Osteocyte (in vitro differentiated cells): ENCODE results near the gene ZCCHC18. TPM values are rescaled to one million over a fixed set of nuclear protein-coding genes. Genes with fewer than 3 reads are reported as not detected.
A peak's percentile ranks its signal among the peaks of the same experiment; 100 is the strongest.
"Not testable (repeated sequence)": the region's sequence is repeated elsewhere in the genome, so short reads cannot be mapped to it uniquely, and the experiment has no call there.

Source experiments
- DNase-seq: peaks from one replicate; pipeline ENCODE4 v3.0.0; 2021; ENCODE audit warnings: mixed read lengths; ENCODE audit not compliant: unreplicated experiment; ENCODE audit errors: extremely low spot score
- H3K27ac Mint-ChIP-seq: one replicate; pipeline ENCODE4 v1.8.0; 2021; ENCODE audit warnings: mild to moderate bottlenecking, mixed read lengths; ENCODE audit not compliant: unreplicated experiment
- H3K27me3 Mint-ChIP-seq: one replicate; pipeline ENCODE4 v1.8.0; 2021; ENCODE audit warnings: mixed read lengths; ENCODE audit not compliant: unreplicated experiment
- H3K36me3 Mint-ChIP-seq: one replicate; pipeline ENCODE4 v1.8.0; 2021; ENCODE audit warnings: mixed read lengths; ENCODE audit not compliant: unreplicated experiment
- H3K4me1 Mint-ChIP-seq: one replicate; pipeline ENCODE4 v1.8.0; 2021; ENCODE audit warnings: mixed read lengths; ENCODE audit not compliant: unreplicated experiment
- H3K4me3 Mint-ChIP-seq: one replicate; pipeline ENCODE4 v1.8.0; 2021; ENCODE audit warnings: mild to moderate bottlenecking, moderate library complexity, mixed read lengths; ENCODE audit not compliant: unreplicated experiment
- H3K9me3 Mint-ChIP-seq: one replicate; pipeline ENCODE4 v1.8.0; 2021; ENCODE audit warnings: mixed read lengths; ENCODE audit not compliant: unreplicated experiment
- CTCF ChIP-seq: fragments of 200-600 bp; sonication (generic); IDR thresholded peaks from 2 replicates; pipeline ENCODE4 v1.5.0; 2021; ENCODE audit warnings: antibody characterized with exemption, mild to moderate bottlenecking, moderate library complexity
- total RNA-seq: library from RNA; stranded (reverse); gene quantifications from 2 replicates; pipeline ENCODE4 v1.2.1, GENCODE V29; 2021

ZCCHC18 gene
- total RNA-seq, 1 donor from 2014 or later = 6.4 TPM

DNA sequence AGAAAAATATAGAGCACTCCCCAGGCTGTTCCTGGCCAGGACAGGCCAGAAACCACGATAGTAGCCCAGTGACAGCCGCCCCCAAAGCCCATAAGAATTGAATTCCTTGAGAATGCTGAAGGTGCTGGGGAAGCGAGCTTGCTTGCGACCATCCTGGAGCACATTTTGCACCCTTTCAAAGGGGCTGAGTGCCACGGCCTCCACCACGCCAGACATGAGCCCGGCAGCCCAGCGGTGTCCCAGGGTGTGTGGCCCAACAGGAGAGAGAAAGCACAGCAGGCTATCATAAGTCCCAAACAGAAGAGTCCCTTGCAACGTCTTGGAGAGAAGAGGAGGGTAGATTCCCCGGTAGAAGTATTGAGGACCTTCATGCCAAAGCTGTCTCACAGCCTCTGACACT lies 7.6 kb upstream of the ZCCHC18 start:
- no peaks in the 10 kb centered on the region for H3K27me3 Mint-ChIP-seq
- DNase-seq = no peak
- H3K36me3 Mint-ChIP-seq = no peaks in the 10 kb centered on the region
- H3K9me3 Mint-ChIP-seq = no peaks in the 10 kb centered on the region
- TF ChIP-seq CTCF = no peak
- H3K4me1 Mint-ChIP-seq = no peaks in the 10 kb centered on the region
- no peak overlapping the region for H3K27ac Mint-ChIP-seq
- H3K4me3 Mint-ChIP-seq = no peak overlapping the region

DNA sequence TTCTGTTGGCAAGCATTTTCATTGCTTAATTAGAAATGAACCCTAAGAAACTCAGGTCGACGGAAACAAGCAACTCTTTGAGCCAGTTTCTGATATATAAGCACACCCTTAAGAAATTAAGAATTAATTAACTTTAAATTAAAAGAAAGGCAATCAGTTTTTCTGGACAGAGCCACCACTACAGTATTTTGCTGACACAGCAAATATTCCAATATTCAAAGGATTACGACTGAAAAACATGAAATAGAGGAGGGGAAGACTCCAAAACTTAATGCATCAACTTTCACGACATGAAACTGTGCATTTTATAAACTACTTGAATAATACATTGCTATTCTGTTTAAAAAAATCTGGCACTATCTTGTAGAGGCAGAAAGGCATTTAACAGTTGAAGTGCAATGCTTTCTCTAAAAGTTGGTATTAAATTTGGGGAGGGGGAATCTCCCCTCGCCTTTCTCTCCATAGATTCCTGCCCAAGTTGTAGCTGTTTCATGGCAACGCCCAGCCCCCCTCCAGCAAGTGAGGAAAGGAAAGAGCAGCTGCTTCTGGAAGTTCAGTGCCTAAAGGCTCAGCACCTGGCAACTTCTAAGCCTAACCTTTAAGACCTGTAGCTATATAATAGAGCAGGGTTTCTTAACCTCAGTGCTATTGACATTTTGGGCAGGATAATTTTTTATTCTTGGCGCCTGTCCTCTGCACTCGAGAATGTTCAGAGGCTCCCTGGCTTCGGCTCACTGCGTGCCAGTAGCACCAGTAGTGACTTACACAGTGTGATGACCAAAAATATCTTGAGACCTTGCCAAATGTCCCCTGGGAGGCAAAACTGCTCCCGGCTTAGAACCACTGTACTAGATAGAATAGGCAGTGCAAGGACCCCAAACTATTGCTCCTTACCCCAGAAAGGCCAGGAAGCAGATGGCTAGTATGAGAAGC lies 6.7 kb upstream of the ZCCHC18 start:
- Mint-ChIP-seq H3K9me3 (no peaks in the 10 kb centered on the region), H3K27ac (no peak overlapping the region), H3K4me3 (no peak overlapping the region), H3K36me3 (no peaks in the 10 kb centered on the region), H3K27me3 (no peaks in the 10 kb centered on the region), H3K4me1 (no peaks in the 10 kb centered on the region)
- TF ChIP-seq CTCF = no peak
- DNase-seq = no peak

DNA sequence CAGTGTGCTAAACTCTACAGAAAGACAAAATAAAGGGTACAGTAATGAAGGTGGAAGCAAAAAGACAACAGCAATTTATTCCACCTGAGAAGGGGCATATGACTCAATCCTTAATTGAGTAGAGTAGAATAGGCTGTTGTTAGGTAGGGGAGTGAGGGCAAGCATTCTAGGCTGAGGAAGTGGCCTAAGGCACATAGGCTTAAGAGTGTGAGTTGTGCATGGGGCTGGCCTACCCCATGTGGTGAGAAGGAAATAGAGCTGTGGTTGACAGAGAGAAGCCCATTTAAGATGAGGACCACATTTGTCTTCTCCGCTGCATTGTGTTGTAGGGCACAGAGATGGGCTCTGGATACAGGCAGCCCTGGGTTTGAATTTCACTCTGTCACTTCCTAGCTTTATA lies 3.4 kb upstream of the ZCCHC18 start:
- DNase-seq = no peak
- Mint-ChIP-seq H3K4me1 (peaks cover 6% of the 10 kb centered on the region), H3K27me3 (no peaks in the 10 kb centered on the region), H3K4me3 (no peak overlapping the region), H3K27ac (no peak overlapping the region), H3K36me3 (no peaks in the 10 kb centered on the region), H3K9me3 (no peaks in the 10 kb centered on the region)
- TF ChIP-seq CTCF = no peak

- H3K27me3 Mint-ChIP-seq, H3K4me3 Mint-ChIP-seq, H3K27ac Mint-ChIP-seq, DNase-seq, H3K9me3 Mint-ChIP-seq, H3K4me1 Mint-ChIP-seq, H3K36me3 Mint-ChIP-seq: not testable (repeated sequence)
Observed at GRCh38 chrX:104110491-104111240, 1.7 kb upstream of the ZCCHC18 start.

GRCh38 chrX:104113222-104113965 lies 1.1 kb downstream of the ZCCHC18 start:
- H3K27me3 Mint-ChIP-seq = no peaks in the 10 kb centered on the region
- no peaks in the 10 kb centered on the region for H3K36me3 Mint-ChIP-seq
- peaks cover 6% of the 10 kb centered on the region for H3K4me1 Mint-ChIP-seq
- DNase-seq = no peak
- H3K9me3 Mint-ChIP-seq = no peaks in the 10 kb centered on the region
- TF ChIP-seq CTCF = peak; percentile 59
- peak overlapping the region; percentile 87 for H3K4me3 Mint-ChIP-seq
- H3K27ac Mint-ChIP-seq = peak overlapping the region; percentile 91
